ENCODE results near the gene ZNF561. TPM values are rescaled to one million over a fixed set of nuclear protein-coding genes. Genes with fewer than 3 reads are reported as not detected.
A peak's percentile ranks its signal among the peaks of the same experiment; 100 is the strongest.
"Not testable (repeated sequence)": the region's sequence is repeated elsewhere in the genome, so short reads cannot be mapped to it uniquely, and the experiment has no call there.

The ZNF561 gene
- total RNA-seq = 10 to 100 TPM; 17.1 to 80.0 (median 35.4) TPM

DNA sequence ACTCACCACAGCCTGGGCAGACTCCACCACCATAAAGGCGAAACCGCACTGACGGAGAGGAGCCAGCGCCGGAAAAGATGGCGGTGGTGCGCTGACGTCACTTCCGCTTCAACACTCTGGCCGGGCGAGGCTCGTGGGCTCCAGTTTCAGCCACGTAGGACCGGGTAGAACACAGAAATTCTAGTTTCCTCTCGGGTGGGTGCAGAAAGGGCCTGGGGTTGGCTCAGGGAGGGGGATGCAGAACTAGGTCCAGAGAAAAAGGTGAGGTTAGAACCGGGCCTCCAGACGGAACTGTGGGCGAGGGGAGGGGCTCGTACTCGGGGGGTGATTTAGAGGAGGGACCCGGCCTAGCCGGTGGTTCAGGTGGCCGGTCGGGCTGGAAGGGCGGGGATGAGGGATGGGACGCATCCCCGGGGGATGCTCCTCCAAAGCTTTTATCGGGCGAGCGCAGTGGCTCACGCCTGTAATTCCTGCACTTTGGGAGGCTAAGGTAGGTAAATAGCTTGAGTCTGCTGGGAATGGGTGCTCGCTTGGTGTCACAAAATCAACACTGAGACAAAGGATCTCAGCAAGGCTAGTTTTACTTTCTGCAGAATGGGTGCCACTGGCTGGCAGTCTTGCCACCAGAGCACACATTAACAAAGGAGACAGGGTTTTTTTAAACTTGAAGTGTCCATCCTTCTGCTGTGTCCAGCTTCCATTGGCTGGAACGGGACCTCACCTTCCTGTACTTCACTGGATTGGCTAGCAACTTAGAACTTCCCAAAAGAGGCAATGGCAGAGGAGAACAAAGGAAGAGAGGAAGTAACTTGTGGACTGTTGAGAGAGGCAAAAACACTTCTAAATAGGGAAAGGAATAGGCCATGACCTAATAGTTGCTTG, at the start of gene ZNF561:
TSS of gene ZNF561 (minus strand) at position 77 of the 882 bp plus-strand sequence. CDS start 1,776 bp downstream, outside the sequence.
- Histone ChIP-seq H3K9me3 (no peaks in the 10 kb centered on the region), H3K36me3 (peaks cover 0 to 2% of the 10 kb centered on the region in 2 donors), H3K27me3 (no peaks in the 10 kb centered on the region), H3K4me3 (peak within 1 kb of the TSS; percentile 80 to 81), H3K27ac (peak within 1 kb of the TSS; percentile 85 to 93), H3K4me1 (no peaks in the 10 kb centered on the region)
- peak in 1 of 2 donors; percentile 36 for TF ChIP-seq POLR2A (IDR thresholded peaks at IDR 0.05)
- TF ChIP-seq, protein P1, sequence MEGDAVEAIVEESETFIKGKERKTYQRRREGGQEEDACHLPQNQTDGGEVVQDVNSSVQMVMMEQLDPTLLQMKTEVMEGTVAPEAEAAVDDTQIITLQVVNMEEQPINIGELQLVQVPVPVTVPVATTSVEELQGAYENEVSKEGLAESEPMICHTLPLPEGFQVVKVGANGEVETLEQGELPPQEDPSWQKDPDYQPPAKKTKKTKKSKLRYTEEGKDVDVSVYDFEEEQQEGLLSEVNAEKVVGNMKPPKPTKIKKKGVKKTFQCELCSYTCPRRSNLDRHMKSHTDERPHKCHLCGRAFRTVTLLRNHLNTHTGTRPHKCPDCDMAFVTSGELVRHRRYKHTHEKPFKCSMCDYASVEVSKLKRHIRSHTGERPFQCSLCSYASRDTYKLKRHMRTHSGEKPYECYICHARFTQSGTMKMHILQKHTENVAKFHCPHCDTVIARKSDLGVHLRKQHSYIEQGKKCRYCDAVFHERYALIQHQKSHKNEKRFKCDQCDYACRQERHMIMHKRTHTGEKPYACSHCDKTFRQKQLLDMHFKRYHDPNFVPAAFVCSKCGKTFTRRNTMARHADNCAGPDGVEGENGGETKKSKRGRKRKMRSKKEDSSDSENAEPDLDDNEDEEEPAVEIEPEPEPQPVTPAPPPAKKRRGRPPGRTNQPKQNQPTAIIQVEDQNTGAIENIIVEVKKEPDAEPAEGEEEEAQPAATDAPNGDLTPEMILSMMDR (IDR thresholded peaks at IDR 0.05) = peak in 1 of 4 experiments; percentile 13
- intact Hi-C loops (cut with DNase I; ENCODE audit: low total_unique reads) = no loop called here
- DNase-seq = peak; percentile 81 to 84

DNA sequence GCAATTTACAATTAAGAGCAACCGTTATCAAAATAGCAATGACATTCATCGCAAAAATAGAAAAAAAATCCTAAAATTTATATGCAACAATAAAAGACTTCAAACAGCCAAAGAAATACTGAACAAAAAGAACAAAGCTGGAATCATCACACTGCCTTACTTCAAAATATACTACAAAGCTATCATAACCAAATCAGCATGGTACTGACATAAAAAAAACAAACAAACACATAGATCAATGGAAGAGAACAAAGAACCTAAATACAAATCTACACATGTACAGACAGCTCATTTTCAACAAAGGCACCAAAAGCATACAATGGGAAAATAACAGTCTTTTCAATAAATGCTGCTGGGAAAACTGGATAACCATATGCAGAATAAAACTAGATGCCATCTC, 47.5 kb upstream of the ZNF561 start:
- no peaks in the 10 kb centered on the region for H3K27me3 ChIP-seq
- no peak for TF ChIP-seq POLR2A (IDR thresholded peaks at IDR 0.05)
- TF ChIP-seq, protein P1 (IDR thresholded peaks at IDR 0.05) = no peak
- H3K9me3 ChIP-seq = no peaks in the 10 kb centered on the region
- no peak for DNase-seq
- H3K4me3 ChIP-seq = no peak overlapping the region
- no peaks in the 10 kb centered on the region for H3K4me1 ChIP-seq
- no peaks in the 10 kb centered on the region for H3K36me3 ChIP-seq
- no peak overlapping the region for H3K27ac ChIP-seq
- intact Hi-C loops (cut with DNase I; ENCODE audit: low total_unique reads) = no loop called here

DNA sequence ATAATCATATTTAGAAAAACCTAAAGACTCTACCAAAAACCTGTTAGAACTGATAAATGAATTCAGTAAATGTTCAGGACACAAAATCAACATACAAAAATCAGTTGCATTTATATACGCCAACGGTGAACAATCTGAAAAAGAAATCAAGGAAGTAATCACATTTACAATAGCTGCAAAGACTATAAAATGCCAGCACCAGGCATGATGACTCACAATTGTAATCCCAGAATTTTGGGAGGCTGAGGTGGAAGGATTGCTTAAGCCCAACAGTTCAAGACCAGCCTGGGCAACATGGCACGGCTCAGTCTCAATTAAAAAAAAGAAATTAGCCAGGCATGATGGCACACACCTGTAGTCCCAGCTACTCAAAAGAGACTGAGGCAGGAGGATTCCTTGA, 46.9 kb upstream of the ZNF561 start:
- intact Hi-C loops (cut with DNase I; ENCODE audit: low total_unique reads) = no loop called here
- Histone ChIP-seq H3K4me3 (no peak overlapping the region), H3K27ac (no peak overlapping the region), H3K27me3 (no peaks in the 10 kb centered on the region), H3K9me3 (no peaks in the 10 kb centered on the region), H3K4me1 (no peaks in the 10 kb centered on the region), H3K36me3 (no peaks in the 10 kb centered on the region)
- TF ChIP-seq, protein P1 (IDR thresholded peaks at IDR 0.05) = no peak
- TF ChIP-seq POLR2A (IDR thresholded peaks at IDR 0.05) = no peak
- DNase-seq = no peak

DNA sequence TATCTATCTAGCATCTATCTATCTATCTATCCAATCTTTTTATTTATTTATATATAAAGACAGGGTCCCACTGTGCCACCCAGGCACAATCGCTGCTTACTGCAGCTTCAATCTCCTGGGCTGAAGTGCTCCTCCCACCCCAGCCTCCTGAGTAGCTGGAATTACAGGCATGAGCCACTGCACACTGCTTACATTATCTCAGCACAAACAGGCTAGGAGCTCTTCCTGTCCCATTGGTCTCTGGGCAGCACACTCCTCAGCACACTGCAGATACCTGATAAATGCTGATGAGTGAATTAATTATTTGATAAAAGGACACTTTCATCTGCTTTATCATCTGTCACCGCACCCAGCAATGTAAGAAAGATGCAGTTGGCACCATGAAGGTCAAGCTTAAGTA, 37.7 kb upstream of the ZNF561 start:
- no peaks in the 10 kb centered on the region for H3K27me3 ChIP-seq
- DNase-seq = no peak
- TF ChIP-seq, protein P1 (IDR thresholded peaks at IDR 0.05) = no peak
- TF ChIP-seq POLR2A (IDR thresholded peaks at IDR 0.05) = no peak
- intact Hi-C loops (cut with DNase I; ENCODE audit: low total_unique reads) = no loop called here
- no peaks in the 10 kb centered on the region for H3K36me3 ChIP-seq
- H3K4me1 ChIP-seq = no peaks in the 10 kb centered on the region
- no peak overlapping the region for H3K27ac ChIP-seq
- peaks cover 0 to 10% of the 10 kb centered on the region in 2 donors for H3K9me3 ChIP-seq
- no peak overlapping the region for H3K4me3 ChIP-seq

DNA sequence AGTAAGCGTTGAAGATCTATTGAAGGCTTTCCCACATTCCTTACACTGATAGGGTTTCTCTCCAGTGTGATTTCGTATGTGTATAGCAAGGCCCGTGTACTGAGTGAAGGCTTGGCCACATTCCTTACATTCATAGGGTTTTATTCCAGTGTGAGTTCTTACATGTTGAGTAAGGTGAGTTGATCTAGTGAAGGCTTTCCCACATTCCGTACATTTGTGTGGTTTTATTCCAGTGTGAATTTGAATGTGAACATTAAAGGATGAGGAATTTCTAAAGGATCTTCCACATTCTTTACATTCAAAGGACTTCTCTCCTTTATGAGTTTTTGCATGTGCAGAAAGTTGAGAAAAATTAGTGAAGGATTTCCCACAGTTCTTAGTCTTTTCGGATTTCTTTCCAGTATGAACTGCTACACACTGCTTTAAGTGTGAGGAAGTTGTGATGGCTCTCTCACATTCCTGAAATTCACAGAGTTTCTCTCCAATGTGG, 32.1 kb upstream of the ZNF561 start:
- intact Hi-C loops (cut with DNase I; ENCODE audit: low total_unique reads); H3K36me3 ChIP-seq; H3K4me3 ChIP-seq; DNase-seq; H3K27ac ChIP-seq; H3K4me1 ChIP-seq; H3K27me3 ChIP-seq: not testable (repeated sequence)
- peaks cover 0 to 27% of the 10 kb centered on the region in 2 donors for H3K9me3 ChIP-seq

DNA sequence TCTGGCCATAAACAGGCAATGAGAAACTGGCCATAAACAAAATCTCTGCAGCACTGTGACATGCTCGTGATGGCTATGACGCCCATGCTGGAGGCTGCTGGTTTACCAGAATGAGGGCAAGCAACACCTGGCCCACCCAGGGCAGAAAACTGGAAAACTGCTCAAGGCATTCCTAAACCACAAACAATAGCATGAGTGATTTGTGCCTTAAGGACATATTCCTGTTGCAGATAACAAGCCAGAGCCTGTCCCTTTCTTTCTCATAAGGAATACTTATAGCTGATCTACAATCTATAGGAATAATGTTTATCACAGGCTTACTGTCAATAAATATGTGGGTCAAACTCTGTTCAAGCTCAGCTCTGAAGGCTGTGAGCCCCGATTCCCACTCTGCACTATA, 30.4 kb upstream of the ZNF561 start:
- H3K36me3 ChIP-seq = not testable (repeated sequence)

More for the DNA sequence above, 30.4 kb upstream of the ZNF561 start:
- H3K27me3 ChIP-seq; intact Hi-C loops (cut with DNase I; ENCODE audit: low total_unique reads); H3K27ac ChIP-seq; DNase-seq; H3K4me1 ChIP-seq; H3K4me3 ChIP-seq: not testable (repeated sequence)
- peaks cover 0 to 27% of the 10 kb centered on the region in 2 donors for H3K9me3 ChIP-seq
